ENCODE data around the gene PSMD13. TPM values are rescaled to one million over a fixed set of nuclear protein-coding genes. Genes with fewer than 3 reads are reported as not detected.

Gene PSMD13
- total and polyA plus RNA-seq, 2 of the 13 experiments (the other 11 are each of a cell fraction or from before 2014, with no cell fraction given), result 83.0 to 117 TPM

DNA sequence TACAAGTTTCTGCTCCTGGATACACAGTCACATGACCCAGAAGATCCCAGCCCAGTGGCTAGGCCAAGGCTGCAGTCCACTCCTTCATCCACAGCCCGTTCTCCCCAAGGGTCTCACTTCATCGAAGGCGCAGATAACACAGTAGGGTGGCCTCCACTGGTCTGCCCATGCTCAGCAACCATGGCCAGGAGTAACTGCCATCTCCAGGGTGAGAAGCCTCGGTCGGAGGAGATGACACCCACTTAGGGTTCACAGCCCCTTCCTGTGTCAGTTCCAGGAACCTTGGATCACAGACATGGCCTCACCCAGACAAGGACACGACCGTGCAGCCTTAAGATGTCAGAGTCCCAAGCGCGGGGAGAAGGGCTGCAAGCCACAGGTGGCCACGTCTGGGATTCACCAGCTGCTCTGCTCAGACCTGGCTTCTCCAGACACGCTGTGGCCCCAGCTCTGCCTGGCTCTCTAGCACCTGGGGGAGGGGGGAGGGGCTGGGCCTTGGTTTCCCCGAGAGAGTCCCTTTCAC lies 32.1 kb upstream of the PSMD13 start (continued):
- TF ChIP-seq, protein P1, sequence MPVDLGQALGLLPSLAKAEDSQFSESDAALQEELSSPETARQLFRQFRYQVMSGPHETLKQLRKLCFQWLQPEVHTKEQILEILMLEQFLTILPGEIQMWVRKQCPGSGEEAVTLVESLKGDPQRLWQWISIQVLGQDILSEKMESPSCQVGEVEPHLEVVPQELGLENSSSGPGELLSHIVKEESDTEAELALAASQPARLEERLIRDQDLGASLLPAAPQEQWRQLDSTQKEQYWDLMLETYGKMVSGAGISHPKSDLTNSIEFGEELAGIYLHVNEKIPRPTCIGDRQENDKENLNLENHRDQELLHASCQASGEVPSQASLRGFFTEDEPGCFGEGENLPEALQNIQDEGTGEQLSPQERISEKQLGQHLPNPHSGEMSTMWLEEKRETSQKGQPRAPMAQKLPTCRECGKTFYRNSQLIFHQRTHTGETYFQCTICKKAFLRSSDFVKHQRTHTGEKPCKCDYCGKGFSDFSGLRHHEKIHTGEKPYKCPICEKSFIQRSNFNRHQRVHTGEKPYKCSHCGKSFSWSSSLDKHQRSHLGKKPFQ (CRISPR knock-in tag; IDR thresholded peaks at IDR 0.05; ENCODE audit: insufficient replicate concordance), result no peak
- TF ChIP-seq GABPB1 (CRISPR knock-in tag; IDR thresholded peaks at IDR 0.05), result no peak
- no peak for TF ChIP-seq PHB2 (IDR thresholded peaks at IDR 0.05; ENCODE audit: partially characterized antibody)
- TF ChIP-seq, protein P2, sequence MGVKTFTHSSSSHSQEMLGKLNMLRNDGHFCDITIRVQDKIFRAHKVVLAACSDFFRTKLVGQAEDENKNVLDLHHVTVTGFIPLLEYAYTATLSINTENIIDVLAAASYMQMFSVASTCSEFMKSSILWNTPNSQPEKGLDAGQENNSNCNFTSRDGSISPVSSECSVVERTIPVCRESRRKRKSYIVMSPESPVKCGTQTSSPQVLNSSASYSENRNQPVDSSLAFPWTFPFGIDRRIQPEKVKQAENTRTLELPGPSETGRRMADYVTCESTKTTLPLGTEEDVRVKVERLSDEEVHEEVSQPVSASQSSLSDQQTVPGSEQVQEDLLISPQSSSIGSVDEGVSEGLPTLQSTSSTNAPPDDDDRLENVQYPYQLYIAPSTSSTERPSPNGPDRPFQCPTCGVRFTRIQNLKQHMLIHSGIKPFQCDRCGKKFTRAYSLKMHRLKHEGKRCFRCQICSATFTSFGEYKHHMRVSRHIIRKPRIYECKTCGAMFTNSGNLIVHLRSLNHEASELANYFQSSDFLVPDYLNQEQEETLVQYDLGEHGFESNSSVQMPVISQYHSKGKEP (CRISPR knock-in tag; IDR thresholded peaks at IDR 0.05), result no peak
- no peak for TF ChIP-seq ZMYM4 (CRISPR knock-in tag; IDR thresholded peaks at IDR 0.05)
- no peak for TF ChIP-seq MLX (CRISPR knock-in tag; IDR thresholded peaks at IDR 0.05)
- no peak for TF ChIP-seq KMT2A (CRISPR knock-in tag; IDR thresholded peaks at IDR 0.05)
- TF ChIP-seq, protein P3, sequence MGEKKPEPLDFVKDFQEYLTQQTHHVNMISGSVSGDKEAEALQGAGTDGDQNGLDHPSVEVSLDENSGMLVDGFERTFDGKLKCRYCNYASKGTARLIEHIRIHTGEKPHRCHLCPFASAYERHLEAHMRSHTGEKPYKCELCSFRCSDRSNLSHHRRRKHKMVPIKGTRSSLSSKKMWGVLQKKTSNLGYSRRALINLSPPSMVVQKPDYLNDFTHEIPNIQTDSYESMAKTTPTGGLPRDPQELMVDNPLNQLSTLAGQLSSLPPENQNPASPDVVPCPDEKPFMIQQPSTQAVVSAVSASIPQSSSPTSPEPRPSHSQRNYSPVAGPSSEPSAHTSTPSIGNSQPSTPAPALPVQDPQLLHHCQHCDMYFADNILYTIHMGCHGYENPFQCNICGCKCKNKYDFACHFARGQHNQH (CRISPR knock-in tag; IDR thresholded peaks at IDR 0.05), result no peak

All from HepG2 (cell line).